Heart left ventricle (tissue), 16 donors: ENCODE data around the gene FAM168B. TPM values are rescaled to one million over a fixed set of nuclear protein-coding genes. Genes with fewer than 3 reads are reported as not detected.

Experiments used
- ATAC-seq, 4 donors: fragments of 200-7000 bp; cut with Tn5 transposase; one replicate each; pipeline ENCODE4 v1.9.1; 2020 to 2022; ENCODE audit warnings: moderate library complexity in 4 of 4, mild to moderate bottlenecking in 3 of 4, moderate number of reproducible peaks in 1 of 4
- DNase-seq, 5 donors: peaks; one replicate each; pipeline ENCODE4 v3.0.0-alpha.2; 2020
- H3K27ac ChIP-seq, 12 donors: fragments of 200-600 bp; sonication (generic) in 4 of 12; one replicate each; pipeline versions ENCODE4 v1.5.0 to v1.8.0; 2016 to 2022; ENCODE audit warnings: mild to moderate bottlenecking in 2 of 12
- H3K27me3 ChIP-seq, 9 donors: fragments of 200-600 bp; sonication (generic) in 2 of 9; one replicate each; pipeline versions ENCODE4 v1.5.1 to v1.8.0; 2016 to 2022; ENCODE audit warnings: mild to moderate bottlenecking in 3 of 9
- H3K36me3 ChIP-seq, 9 donors: fragments of 200-600 bp; sonication (generic) in 2 of 9; one replicate each; pipeline versions ENCODE4 v1.5.0 to v1.8.0; 2018 to 2022; ENCODE audit warnings: mild to moderate bottlenecking in 2 of 9
- H3K4me1 ChIP-seq, 12 donors: fragments of 200-600 bp; sonication (generic) in 4 of 12; one replicate each; pipeline versions ENCODE4 v1.5.0 to v1.8.0; 2016 to 2022; ENCODE audit warnings: mild to moderate bottlenecking in 3 of 12
- H3K4me3 ChIP-seq, 12 donors: fragments of 200-600 bp; sonication (generic) in 4 of 12; one replicate each; pipeline versions ENCODE4 v1.5.0 to v1.8.0; 2017 to 2022; ENCODE audit warnings: mild to moderate bottlenecking in 9 of 12, moderate library complexity in 4 of 12
- H3K9me3 ChIP-seq, 12 donors: fragments of 200-600 bp; sonication (generic) in 4 of 12; one replicate each; pipeline versions ENCODE4 v1.5.0 to v1.8.0; 2016 to 2022; ENCODE audit warnings: mild to moderate bottlenecking in 1 of 12
- CTCF ChIP-seq, 12 donors: fragments of 200-600 bp; sonication (generic) in 4 of 12; IDR thresholded peaks; one replicate each; pipeline versions ENCODE4 v1.5.0 to v1.8.0; 2018 to 2022; ENCODE audit warnings: antibody characterized with exemption in 12 of 12, mild to moderate bottlenecking in 5 of 12
- POLR2A ChIP-seq, 2 donors: fragments of 450-650 bp; IDR thresholded peaks; one replicate each; pipeline ENCODE4 v1.6.1; 2017; ENCODE audit warnings: antibody characterized with exemption in 2 of 2, mild to moderate bottlenecking in 2 of 2, moderate library complexity in 2 of 2
- WGBS, 4 donors: extraction: QIAGEN DNeasy Blood & Tissue Kit in 2 of 4; methylation state at CpG; one replicate each; pipeline versions ENCODE4 v1.1.5 to v1.1.7; 2013 to 2018; 5-methylcytosine and 5-hydroxymethylcytosine counted together
- intact Hi-C, 10 donors: fragments of 100-400 bp; cut with DNase I; formaldehyde crosslinking; loops; one replicate each; pipeline versions ENCODE4 v1.11.1 to v1.14.2; 2022
- polyA plus RNA-seq, 2 donors: library from polyadenylated mRNA; stranded (reverse); fragments of 200-250 nt; gene quantifications; one replicate each; pipeline ENCODE4 v1.2.3, GENCODE V29; 2013
- total RNA-seq, 9 donors: library from RNA; depleted of rRNA in 2 of 9; stranded (reverse); fragments of >200 nt in 2 of 9; fragmentation: NEBNext Ultra II Directional in 3 of 9; extraction: Animal tissue kit (Norgen Biotek cat#: 25700) in 3 of 9; gene quantifications; one replicate each; pipeline versions ENCODE4 v1.1.0 to v1.2.4, GENCODE V29; 2016 to 2023
- donor health status: ischemic (EF 13 %, LVEDD 7.1; RV severe dilation, severe dysfunction).
- donor health status: healthy with polysubstance abuse.
- donor health status: DM: no; HTN: yes; CAD: no.
- donor health status: DM: no; HTN: no; CAD: no.
- donor health status: ischemic (EF 25% LVEDD 6.9; RV normal size, moderate dysfunction).
- donor health status: ischemic (EF 25% LVEDD 5.7; RV mildly dilated, moderate dysfunction).
- donor health status: healthy.
- donor health status: DM: yes; HTN: yes; CAD: no.
- donor health status: ischemic (EF 35%, LVEDD 5.7; RV mildly dilated, moderate dysfunction).
- donor health status: nonischemic (EF 11% LVEDD 7.7; RV severe dilation, severe dysfunction).
- donor health status: DM: yes; HTN: yes; CAD: no.
- donor health status: PGD.
- donor health status: ischemic (EF 29% LVEDD 5.4; RV normal size, mild dysfunction).
- donor health status: nonischemic (EF 23%, LVEDD 6.1; RV moderate dilation, normal function).

The FAM168B gene
- total and polyA plus RNA-seq, 11 donors: 23.0 to 174 (median 86.9) TPM

GRCh38 chr2:131104487-131105155 lies 11.4 kb upstream of the FAM168B start:
- Histone ChIP-seq H3K4me3 (peak overlapping the region; percentile 81 to 100 (median 96)), H3K36me3 (peaks cover 0 to 7% (median 0%) of the 10 kb centered on the region in 9 donors), H3K27me3 (no peaks in the 10 kb centered on the region), H3K4me1 (peaks cover 0 to 35% (median 22%) of the 10 kb centered on the region in 12 donors), H3K27ac (peak overlapping the region; percentile 79 to 99 (median 92)), H3K9me3 (no peaks in the 10 kb centered on the region)
- DNase-seq (peak in 4 of 5 donors; percentile 30 to 86 (median 56)), ATAC-seq (peak; percentile 77 to 85 (median 82))
- intact Hi-C loops: loop anchor here in 3 of 10 donors (1.0 kb wide), 1 partner anchor 11 kb away; the partner anchor contains the start of gene FAM168B (in 3 of the 3)
- WGBS, 4 donors: 0 to 1% (median 1%) methylated on average over 20 of the region's 20 CpGs
- TF ChIP-seq POLR2A (IDR thresholded peaks at IDR 0.05) (no peak), CTCF (IDR thresholded peaks at IDR 0.05) (no peak)

- 92 to 94% (median 93%) methylated on average over 2 of the region's 2 CpGs for WGBS, 4 donors
- H3K27ac ChIP-seq: peak overlapping the region in 2 of 12 donors; percentile 27 to 99
- intact Hi-C loops: no loop called here
Measured at GRCh38 chr2:131103165-131103564, 9.9 kb upstream of the FAM168B start.

GRCh38 chr2:131094463-131095281 lies 1.4 kb upstream of the FAM168B start:
- Histone ChIP-seq H3K9me3 (no peaks in the 10 kb centered on the region), H3K36me3 (peaks cover 0 to 12% (median 0%) of the 10 kb centered on the region in 9 donors), H3K27ac (peak overlapping the region in 1 of 12 donors; percentile 94), H3K4me3 (peak overlapping the region in 4 of 12 donors; percentile 70 to 94 (median 84)), H3K27me3 (no peaks in the 10 kb centered on the region), H3K4me1 (peaks cover 0 to 22% (median 16%) of the 10 kb centered on the region in 12 donors)
- WGBS, 4 donors: 77 to 82% (median 79%) methylated on average over 22 of the region's 22 CpGs
- intact Hi-C loops: no loop called here
- no peak for TF ChIP-seq CTCF (IDR thresholded peaks at IDR 0.05)
- DNase-seq (no peak), ATAC-seq (no peak)

More at GRCh38 chr2:131103165-131103564, 9.9 kb upstream of the FAM168B start:
- Histone ChIP-seq H3K4me1 (peaks cover 0 to 32% (median 20%) of the 10 kb centered on the region in 12 donors), H3K4me3 (no peak overlapping the region), H3K9me3 (no peaks in the 10 kb centered on the region), H3K36me3 (no peaks in the 10 kb centered on the region), H3K27me3 (no peaks in the 10 kb centered on the region)
- ATAC-seq (no peak), DNase-seq (no peak)
- TF ChIP-seq CTCF (IDR thresholded peaks at IDR 0.05) (no peak), POLR2A (IDR thresholded peaks at IDR 0.05) (no peak)
